ENCODE measurements around the gene PGAM2.

Gene PGAM2

GRCh38 chr7:44101966-44102845, 36.8 kb upstream of the PGAM2 start:
- H3K4me1 ChIP-seq = peaks cover 6 to 97% (median 62%) of the 10 kb centered on the region in 4 donors
- TF ChIP-seq CTCF (IDR thresholded peaks at IDR 0.05) = no peak
- DNase-seq = peak; percentile 85 to 97
- intact Hi-C loops (cut with DNase I; ENCODE audit: low total_unique reads) = no loop called here
- H3K27ac ChIP-seq = peak overlapping the region; percentile 98 to 100
- H3K36me3 ChIP-seq = peaks cover 0 to 6% (median 4%) of the 10 kb centered on the region in 3 donors
- no peaks in the 10 kb centered on the region for H3K27me3 ChIP-seq
- H3K9me3 ChIP-seq = no peaks in the 10 kb centered on the region
- H3K4me3 ChIP-seq = no peak overlapping the region

- H3K36me3 ChIP-seq = no peaks in the 10 kb centered on the region
- no peaks in the 10 kb centered on the region for H3K9me3 ChIP-seq
- DNase-seq = peak in 1 of 2 donors; percentile 89
- peaks cover 6 to 89% (median 54%) of the 10 kb centered on the region in 4 donors for H3K4me1 ChIP-seq
- intact Hi-C loops (cut with DNase I; ENCODE audit: low total_unique reads) = no loop called here
- H3K4me3 ChIP-seq = no peak overlapping the region
- no peaks in the 10 kb centered on the region for H3K27me3 ChIP-seq
- no peak for TF ChIP-seq CTCF (IDR thresholded peaks at IDR 0.05)
- peak overlapping the region; percentile 98 to 100 for H3K27ac ChIP-seq
Measured at GRCh38 chr7:44101303-44101965, 36.1 kb upstream of the PGAM2 start.

GRCh38 chr7:44100458-44101302, 35.3 kb upstream of the PGAM2 start:
- no peaks in the 10 kb centered on the region for H3K27me3 ChIP-seq
- peaks cover 0 to 88% (median 48%) of the 10 kb centered on the region in 4 donors for H3K4me1 ChIP-seq
- intact Hi-C loops (cut with DNase I; ENCODE audit: low total_unique reads) = no loop called here
- no peaks in the 10 kb centered on the region for H3K36me3 ChIP-seq
- no peak overlapping the region for H3K4me3 ChIP-seq
- DNase-seq = peak; percentile 58 to 81
- H3K27ac ChIP-seq = peak overlapping the region; percentile 98 to 100
- no peaks in the 10 kb centered on the region for H3K9me3 ChIP-seq
- TF ChIP-seq CTCF (IDR thresholded peaks at IDR 0.05) = no peak

GRCh38 chr7:44099669-44100068, 34.3 kb upstream of the PGAM2 start:
- Histone ChIP-seq H3K9me3 (no peaks in the 10 kb centered on the region), H3K27ac (peak overlapping the region; percentile 98 to 100), H3K27me3 (no peaks in the 10 kb centered on the region), H3K4me1 (peaks cover 0 to 88% (median 56%) of the 10 kb centered on the region in 4 donors), H3K4me3 (no peak overlapping the region), H3K36me3 (no peaks in the 10 kb centered on the region)
- no peak for DNase-seq
- TF ChIP-seq CTCF (IDR thresholded peaks at IDR 0.05) = no peak
- intact Hi-C loops (cut with DNase I; ENCODE audit: low total_unique reads) = no loop called here
